Panc1 (cell line): ENCODE data around the gene UBE2Q2. TPM values are rescaled to one million over a fixed set of nuclear protein-coding genes. Genes with fewer than 3 reads are reported as not detected.
"Not testable (repeated sequence)": the region's sequence is repeated elsewhere in the genome, so short reads cannot be mapped to it uniquely, and the experiment has no call there.

Experiments
- ATAC-seq: fragments of 200-7000 bp; cut with Tn5 transposase; 2 replicates; pipeline ENCODE4 v1.9.1; 2020; ENCODE audit warnings: mild to moderate bottlenecking, moderate library complexity
- BruUV-seq: library from RNA; stranded (reverse); fragments of 400-500 nt; replicated peaks from 2 replicates; lab custom pipeline; 2021; lab: Mats Ljungman, UMichigan
- CTCF ChIA-PET: fragments of 300-600 bp; sonication (Branson Sonifier 250); formaldehyde crosslinking; loops from one replicate; lab custom pipeline; 2022; ENCODE audit warnings: antibody characterized with exemption; lab: Charles Lee
- POLR2A ChIA-PET: fragments of 300-600 bp; sonication (Branson Sonifier 250); formaldehyde crosslinking; loops from one replicate; lab custom pipeline; 2022; ENCODE audit warnings: antibody characterized with exemption; lab: Charles Lee
- DNase-seq: peaks from one replicate; pipeline ENCODE4 v3.0.0-alpha.2; 2010; ENCODE audit warnings: low read depth, low spot score
- H3K27ac ChIP-seq: 2 replicates; pipeline ENCODE4 v1.5.1; 2011; ENCODE audit warnings: mild to moderate bottlenecking, low read length, inconsistent platforms
- H3K27me3 ChIP-seq: fragments of 200-500 bp; sonication (Bioruptor generic); 2 replicates; pipeline ENCODE4 v1.6.0; 2014; ENCODE audit warnings: low read length, inconsistent platforms; ENCODE audit not compliant: control insufficient read depth, insufficient read depth
- H3K36me3 ChIP-seq: fragments of 200-500 bp; sonication (Bioruptor generic); 2 replicates; pipeline ENCODE4 v1.5.1; 2014; ENCODE audit warnings: inconsistent platforms, mild to moderate bottlenecking, low read length, moderate library complexity; ENCODE audit not compliant: control insufficient read depth, insufficient read depth
- H3K4me1 ChIP-seq: 2 replicates; pipeline ENCODE4 v1.5.1; 2011; ENCODE audit warnings: inconsistent platforms, mild to moderate bottlenecking, low read length, moderate library complexity; ENCODE audit not compliant: control insufficient read depth, insufficient read depth
- H3K4me3 ChIP-seq, 2 experiments: 2 replicates each; pipeline ENCODE4 v1.5.1; 2011 to 2012; ENCODE audit warnings: low read depth in 2 of 2, low read length in 2 of 2, mild to moderate bottlenecking in 2 of 2, inconsistent platforms in 1 of 2, moderate library complexity in 1 of 2
- H3K9me3 ChIP-seq: fragments of 200-500 bp; sonication (Bioruptor generic); 2 replicates; pipeline ENCODE4 v1.5.1; 2014; ENCODE audit warnings: low read depth, mild to moderate bottlenecking, inconsistent platforms, low read length, moderate library complexity; ENCODE audit not compliant: control insufficient read depth, insufficient read depth
- REST ChIP-seq, 2 experiments: IDR thresholded peaks; 2 replicates each; pipeline ENCODE4 v1.6.1; 2011 to 2012; ENCODE audit warnings: low read depth in 2 of 2, control low read depth in 1 of 2, low read length in 1 of 2, mild to moderate bottlenecking in 1 of 2, moderate library complexity in 1 of 2; ENCODE audit not compliant: insufficient read depth in 1 of 2
- SIN3A ChIP-seq: IDR thresholded peaks from 2 replicates; pipeline ENCODE4 v1.6.1; 2012; ENCODE audit warnings: low read depth, mild to moderate bottlenecking, low read length, moderate library complexity, borderline replicate concordance; ENCODE audit not compliant: insufficient read depth
- in situ Hi-C: cut with HindIII; loops from 2 replicates; pipeline ENCODE4 v1.10.0; 2016; ENCODE audit warnings: low sequenced_read_pairs, low pct_unique_long_range_greater_than_20kb
- intact Hi-C: fragments of 100-400 bp; cut with micrococcal nuclease; formaldehyde crosslinking; loops from one replicate; pipeline ENCODE4 v1.10.0; 2022; ENCODE audit not compliant: unreplicated experiment
- total RNA-seq: library from RNA; stranded (reverse); gene quantifications from one replicate; pipeline ENCODE4 v1.2.1, GENCODE V29; 2021; ENCODE audit not compliant: unreplicated experiment
- TF ChIP-seq, protein P1 (sequence below): fragments of 450-650 bp; IDR thresholded peaks from 2 replicates; pipeline ENCODE4 v1.5.1; 2017; ENCODE audit warnings: mild to moderate bottlenecking

Gene UBE2Q2
- total RNA-seq, 1 experiment from 2014 or later: 39.2 TPM

DNA sequence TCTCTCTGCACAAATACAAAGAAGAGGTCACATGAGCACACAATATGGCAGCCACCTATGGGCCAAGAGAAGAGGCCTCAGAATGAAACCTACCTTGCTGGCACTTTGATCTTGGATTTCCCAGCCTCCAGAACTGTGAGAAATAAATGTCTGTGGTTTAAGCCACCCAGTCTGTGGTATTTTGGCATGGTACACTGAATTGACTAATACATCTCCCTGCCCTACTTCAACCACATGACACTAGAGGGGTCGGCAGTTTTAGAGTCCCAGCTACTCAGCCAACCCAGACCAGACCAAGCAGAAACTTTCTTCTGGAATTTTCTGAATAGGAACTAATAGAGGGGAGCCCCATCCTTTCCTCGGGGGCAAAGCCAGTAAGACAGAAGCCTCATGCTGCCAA lies 35.8 kb upstream of the UBE2Q2 start:
- H3K36me3 ChIP-seq, H3K9me3 ChIP-seq, H3K4me3 ChIP-seq, H3K27me3 ChIP-seq, DNase-seq, in situ Hi-C loops, CTCF ChIA-PET, H3K27ac ChIP-seq, BruUV-seq, H3K4me1 ChIP-seq, intact Hi-C loops, POLR2A ChIA-PET, ATAC-seq: not testable (repeated sequence)

DNA sequence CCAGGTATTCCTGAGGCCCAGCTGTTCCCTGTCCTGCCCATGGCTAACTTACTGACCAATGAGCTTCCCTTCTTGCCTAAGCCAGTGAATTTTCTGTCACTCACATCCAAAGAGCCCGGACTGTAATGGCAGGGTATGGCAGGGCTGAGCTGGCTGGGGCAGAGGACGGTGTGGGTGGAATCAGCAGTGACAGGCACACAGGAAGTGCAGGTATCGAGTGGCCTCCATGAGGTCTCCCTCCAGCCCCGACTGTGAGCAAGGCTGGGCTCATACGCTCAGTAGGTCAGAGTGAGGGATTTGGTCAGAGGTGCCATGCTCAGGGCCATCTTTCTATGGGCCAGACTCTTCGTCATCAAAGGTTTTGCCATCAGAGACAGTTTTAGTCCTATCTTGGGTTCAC lies 35.2 kb upstream of the UBE2Q2 start:
- H3K4me3 ChIP-seq, H3K27me3 ChIP-seq, in situ Hi-C loops, BruUV-seq, H3K36me3 ChIP-seq, H3K9me3 ChIP-seq, H3K27ac ChIP-seq, intact Hi-C loops, CTCF ChIA-PET, DNase-seq, POLR2A ChIA-PET, H3K4me1 ChIP-seq, ATAC-seq: not testable (repeated sequence)

- ATAC-seq (no peak), DNase-seq (no peak)
- no TSS peak for BruUV-seq
- Histone ChIP-seq H3K9me3 (no peaks in the 10 kb centered on the region), H3K36me3 (no peaks in the 10 kb centered on the region), H3K27me3 (peaks cover 3% of the 10 kb centered on the region; the same call in 1 of the 2 replicates), H3K4me1 (no peaks in the 10 kb centered on the region), H3K4me3 (no peak overlapping the region), H3K27ac (no peak overlapping the region)
- ChIA-PET CTCF (no interaction called here), POLR2A (no interaction called here)
- in situ Hi-C loops: no loop called here
- intact Hi-C loops: no loop called here
- TF ChIP-seq SIN3A (no peak), REST (IDR thresholded peaks at IDR 0.05; ENCODE audit: insufficient read depth in 1 of 2, low read depth in 2 of 2, low read length in 1 of 2) (no peak)
- TF ChIP-seq, protein P1, sequence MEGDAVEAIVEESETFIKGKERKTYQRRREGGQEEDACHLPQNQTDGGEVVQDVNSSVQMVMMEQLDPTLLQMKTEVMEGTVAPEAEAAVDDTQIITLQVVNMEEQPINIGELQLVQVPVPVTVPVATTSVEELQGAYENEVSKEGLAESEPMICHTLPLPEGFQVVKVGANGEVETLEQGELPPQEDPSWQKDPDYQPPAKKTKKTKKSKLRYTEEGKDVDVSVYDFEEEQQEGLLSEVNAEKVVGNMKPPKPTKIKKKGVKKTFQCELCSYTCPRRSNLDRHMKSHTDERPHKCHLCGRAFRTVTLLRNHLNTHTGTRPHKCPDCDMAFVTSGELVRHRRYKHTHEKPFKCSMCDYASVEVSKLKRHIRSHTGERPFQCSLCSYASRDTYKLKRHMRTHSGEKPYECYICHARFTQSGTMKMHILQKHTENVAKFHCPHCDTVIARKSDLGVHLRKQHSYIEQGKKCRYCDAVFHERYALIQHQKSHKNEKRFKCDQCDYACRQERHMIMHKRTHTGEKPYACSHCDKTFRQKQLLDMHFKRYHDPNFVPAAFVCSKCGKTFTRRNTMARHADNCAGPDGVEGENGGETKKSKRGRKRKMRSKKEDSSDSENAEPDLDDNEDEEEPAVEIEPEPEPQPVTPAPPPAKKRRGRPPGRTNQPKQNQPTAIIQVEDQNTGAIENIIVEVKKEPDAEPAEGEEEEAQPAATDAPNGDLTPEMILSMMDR: no peak
Observed at GRCh38 chr15:75808563-75808962, 34.7 kb upstream of the UBE2Q2 start.
